HepG2 (cell line): Measurements from ENCODE around the gene ACE. TPM values are rescaled to one million over a fixed set of nuclear protein-coding genes. Genes with fewer than 3 reads are reported as not detected.

Experiments
- ATAC-seq: fragments of 200-7000 bp; cut with Tn5 transposase; 3 replicates; pipeline ENCODE4 v1.9.1; 2020; ENCODE audit warnings: mild to moderate bottlenecking, moderate library complexity
- BruUV-seq: library from RNA; stranded (reverse); fragments of 400-500 nt; replicated peaks from 2 replicates; lab custom pipeline; 2021; lab: Mats Ljungman, UMichigan
- CTCF ChIA-PET: fragments of 300-600 bp; formaldehyde crosslinking; extraction: SDS; loops from one replicate; lab custom pipeline; 2021; ENCODE audit warnings: low total read pairs, inconsistent platforms, low intra/inter-chr PET ratio; lab: Yijun Ruan, JAX
- POLR2A ChIA-PET: fragments of 350-600 bp; sonication (Branson Sonifier 250); formaldehyde crosslinking; loops from one replicate; lab custom pipeline; 2020; ENCODE audit warnings: antibody characterized with exemption, inconsistent platforms; lab: Yijun Ruan, JAX
- DNase-seq: peaks from one replicate; pipeline ENCODE4 v3.0.0-alpha.2; 2015; ENCODE audit warnings: low spot score
- FAIRE-seq: peaks from 3 replicates; lab custom pipeline; 2011; peaks lifted over from hg19 to GRCh38; lab: Jason Lieb, UNC
- H2AFZ ChIP-seq: one replicate; pipeline ENCODE4 v1.6.1; 2011; ENCODE audit warnings: low read length, inconsistent platforms
- H3K27ac ChIP-seq: fragments of 300-600 bp; 3 replicates; pipeline ENCODE4 v1.8.0; 2011; ENCODE audit warnings: mixed run types, mild to moderate bottlenecking, mixed read lengths, low read length, inconsistent platforms; ENCODE audit not compliant: insufficient read depth; ENCODE audit errors: extremely low read length
- H3K27me3 ChIP-seq, 2 experiments: fragments of 200-600 bp in 1 of 2; 2 replicates in 1 of 2; 3 replicates in 1 of 2; pipeline versions ENCODE4 v1.6.0 to v1.8.0; 2011; ENCODE audit warnings: low read length in 2 of 2, mild to moderate bottlenecking in 2 of 2, moderate library complexity in 2 of 2, inconsistent platforms in 1 of 2; ENCODE audit not compliant: insufficient read depth in 2 of 2, control insufficient read depth in 1 of 2
- H3K36me3 ChIP-seq, 2 experiments: fragments of 200-600 bp in 1 of 2; replicated peaks in 1 of 2; 2 replicates in 1 of 2; 3 replicates in 1 of 2; pipeline versions ENCODE4 v1.5.1 to v1.8.0; 2011; ENCODE audit warnings: low read length in 2 of 2, inconsistent platforms in 1 of 2; ENCODE audit not compliant: insufficient read depth in 2 of 2, control insufficient read depth in 1 of 2
- H3K4me1 ChIP-seq: 2 replicates; pipeline ENCODE4 v1.5.1; 2012; ENCODE audit warnings: low read length, inconsistent platforms; ENCODE audit not compliant: insufficient read depth
- H3K4me2 ChIP-seq: 2 replicates; pipeline ENCODE4 v1.6.0; 2011; ENCODE audit warnings: low read depth, low read length, inconsistent platforms
- H3K4me3 ChIP-seq, 3 experiments: fragments of 200-600 bp in 1 of 3; sonication (generic), shearing (Covaris generic) in 1 of 3; replicated peaks in 1 of 3; 2 replicates each; pipeline ENCODE4 v1.5.1; 2011 to 2016; ENCODE audit warnings: low read length in 3 of 3, inconsistent platforms in 2 of 3, low read depth in 2 of 3, mild to moderate bottlenecking in 2 of 3, control low read depth in 1 of 3, mixed read lengths in 1 of 3; ENCODE audit not compliant: insufficient read depth in 1 of 3
- H3K79me2 ChIP-seq: one replicate; pipeline ENCODE4 v1.6.1; 2011; ENCODE audit warnings: low read length, inconsistent platforms; ENCODE audit not compliant: insufficient read depth
- H3K9ac ChIP-seq: 2 replicates; pipeline ENCODE4 v1.6.0; 2011; ENCODE audit warnings: mild to moderate bottlenecking, low read depth, low read length, inconsistent platforms; ENCODE audit not compliant: insufficient read depth
- H3K9me3 ChIP-seq: 2 replicates; pipeline ENCODE4 v1.5.1; 2012; ENCODE audit warnings: mild to moderate bottlenecking, low read length
- H4K20me1 ChIP-seq: 2 replicates; pipeline ENCODE4 v1.6.0; 2011; ENCODE audit warnings: inconsistent platforms, mild to moderate bottlenecking, low read length, moderate library complexity; ENCODE audit not compliant: insufficient read depth
- HNRNPL ChIP-seq: fragments of 200-400 bp; formaldehyde crosslinking; IDR thresholded peaks from 2 replicates; pipeline ENCODE4 v1.6.1; 2017; ENCODE audit warnings: mild to moderate bottlenecking, low read depth, low read length
- ZNF652 ChIP-seq: IDR thresholded peaks from 2 replicates; pipeline ENCODE4 v1.6.1; 2016; ENCODE audit warnings: low read depth, borderline replicate concordance
- WGBS: methylation state at CpG from one replicate; pipeline ENCODE4 v1.1.6; 2017; ENCODE audit warnings: low lambda C conversion rate; 5-methylcytosine and 5-hydroxymethylcytosine counted together
- in situ Hi-C: cut with HindIII; loops from 2 replicates; pipeline ENCODE4 v1.10.0; 2017; ENCODE audit warnings: low pct_unique_long_range_greater_than_20kb; ENCODE audit not compliant: extremely low pct_ligation_motif_present
- intact Hi-C: fragments of 100-400 bp; cut with micrococcal nuclease; formaldehyde crosslinking; loops from one replicate; pipeline ENCODE4 v1.10.0; 2022; ENCODE audit not compliant: unreplicated experiment
- polyA plus RNA-seq, 8 experiments: library from polyadenylated mRNA; depleted of rRNA in 3 of 8; stranded (reverse) in 7 of 8; unstranded in 1 of 8; fragments of >200 nt; fragmentation: Illumina TruSeq in 4 of 8; extraction: Trizol in 4 of 8; gene quantifications; 2 replicates each; pipeline versions ENCODE4 v1.2.1 to v1.2.3, GENCODE V29; 2011 to 2016; ENCODE audit warnings: low read depth in 4 of 8, missing spikeins in 1 of 8, mixed read lengths in 1 of 8; ENCODE audit not compliant: insufficient read depth in 1 of 8
- total RNA-seq, 5 experiments: library from RNA; depleted of rRNA; stranded (reverse); fragments of >200 nt; fragmentation: Illumina TruSeq; extraction: Trizol; gene quantifications; 2 replicates each; pipeline ENCODE4 v1.2.3, GENCODE V29; 2016; ENCODE audit warnings: low read depth in 1 of 5
- TF ChIP-seq, protein P1 (sequence below): IDR thresholded peaks from 2 replicates; pipeline ENCODE4 v1.6.1; 2016; ENCODE audit warnings: missing compliant biosample characterization, missing genetic modification reagents, borderline replicate concordance
- TF ChIP-seq, protein P2 (sequence below): sonication (generic); formaldehyde crosslinking; IDR thresholded peaks from 2 replicates; pipeline ENCODE4 v1.5.1; 2020; ENCODE audit warnings: mild to moderate bottlenecking, missing genetic modification reagents, moderate library complexity
- TF ChIP-seq, protein P3 (sequence below): sonication (generic); formaldehyde crosslinking; IDR thresholded peaks from 2 replicates; pipeline ENCODE4 v1.9.0; 2022; ENCODE audit warnings: missing genetic modification reagents, mild to moderate bottlenecking, borderline replicate concordance

Gene ACE
- total and polyA plus RNA-seq, 2 of the 13 experiments (the other 11 are each of a cell fraction or from before 2014, with no cell fraction given): 0.08 to 0.13 TPM

DNA sequence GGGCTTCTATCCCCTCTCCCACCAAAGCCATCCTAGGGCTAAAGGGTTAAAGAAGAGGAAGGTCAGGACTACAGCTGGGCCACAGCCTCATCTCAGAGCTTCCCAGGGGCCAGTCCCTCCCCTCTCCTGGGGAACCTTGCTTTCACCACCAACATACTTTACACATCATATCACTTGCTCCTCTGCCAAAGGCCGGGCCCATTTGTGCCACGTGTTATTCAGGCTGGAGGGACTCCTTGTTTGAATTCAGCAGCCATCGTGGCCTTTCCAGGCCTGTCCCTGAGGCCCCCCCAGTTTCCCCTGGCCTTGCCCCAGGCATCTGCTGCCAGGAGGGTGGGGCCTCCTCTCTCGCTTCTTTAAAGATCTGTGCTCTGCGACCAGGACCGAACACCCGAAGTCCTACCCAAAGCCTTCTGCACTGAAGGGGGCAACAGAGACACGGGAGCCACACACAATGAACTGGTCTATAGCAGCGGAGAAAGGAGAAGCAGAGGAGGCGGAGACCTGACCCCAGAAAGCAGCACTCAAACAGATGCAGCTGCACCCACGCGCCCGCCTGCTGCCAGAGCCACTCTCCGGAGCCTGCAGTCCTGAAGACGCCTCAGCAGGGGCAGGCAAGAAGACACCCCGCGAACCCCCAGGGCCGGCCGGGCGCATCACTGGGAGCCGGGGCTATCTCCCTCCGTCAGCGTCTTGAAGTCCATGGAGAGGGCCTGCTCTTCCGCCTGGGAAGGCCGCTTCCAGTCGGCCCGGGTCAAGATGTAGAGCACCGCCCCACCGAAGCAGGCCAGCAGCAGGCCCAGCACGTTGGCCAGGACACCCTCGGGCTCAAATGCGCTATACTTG lies 42.9 kb upstream of the ACE start:
- Histone ChIP-seq H3K9ac (no peak overlapping the region), H3K4me1 (peaks cover 58% of the 10 kb centered on the region), H3K36me3 (no peaks in the 10 kb centered on the region), H3K9me3 (no peaks in the 10 kb centered on the region), H3K79me2 (no peaks in the 10 kb centered on the region), H4K20me1 (no peaks in the 10 kb centered on the region), H3K4me2 (peak overlapping the region; percentile 88; the same call in 1 of the 2 replicates), H3K4me3 (no peak overlapping the region), H3K27ac (no peak overlapping the region), H3K27me3 (no peaks in the 10 kb centered on the region; a peak in 1 of 5 replicates), H2AFZ (no peak overlapping the region)
- intact Hi-C loops (no loop called here), in situ Hi-C loops (no loop called here)
- ChIA-PET POLR2A (no interaction called here), CTCF (no interaction called here)
- 73% methylated on average over 23 of the region's 32 CpGs for WGBS
- TF ChIP-seq, protein P1, sequence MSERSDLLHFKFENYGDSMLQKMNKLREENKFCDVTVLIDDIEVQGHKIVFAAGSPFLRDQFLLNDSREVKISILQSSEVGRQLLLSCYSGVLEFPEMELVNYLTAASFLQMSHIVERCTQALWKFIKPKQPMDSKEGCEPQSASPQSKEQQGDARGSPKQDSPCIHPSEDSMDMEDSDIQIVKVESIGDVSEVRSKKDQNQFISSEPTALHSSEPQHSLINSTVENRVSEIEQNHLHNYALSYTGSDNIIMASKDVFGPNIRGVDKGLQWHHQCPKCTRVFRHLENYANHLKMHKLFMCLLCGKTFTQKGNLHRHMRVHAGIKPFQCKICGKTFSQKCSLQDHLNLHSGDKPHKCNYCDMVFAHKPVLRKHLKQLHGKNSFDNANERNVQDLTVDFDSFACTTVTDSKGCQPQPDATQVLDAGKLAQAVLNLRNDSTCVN (CRISPR knock-in tag): no peak
- TF ChIP-seq ZNF652 (CRISPR knock-in tag) (0 out of 2 replicates have a peak, but pooled peaks have one; percentile 55), HNRNPL (no peak)
- TF ChIP-seq, protein P2, sequence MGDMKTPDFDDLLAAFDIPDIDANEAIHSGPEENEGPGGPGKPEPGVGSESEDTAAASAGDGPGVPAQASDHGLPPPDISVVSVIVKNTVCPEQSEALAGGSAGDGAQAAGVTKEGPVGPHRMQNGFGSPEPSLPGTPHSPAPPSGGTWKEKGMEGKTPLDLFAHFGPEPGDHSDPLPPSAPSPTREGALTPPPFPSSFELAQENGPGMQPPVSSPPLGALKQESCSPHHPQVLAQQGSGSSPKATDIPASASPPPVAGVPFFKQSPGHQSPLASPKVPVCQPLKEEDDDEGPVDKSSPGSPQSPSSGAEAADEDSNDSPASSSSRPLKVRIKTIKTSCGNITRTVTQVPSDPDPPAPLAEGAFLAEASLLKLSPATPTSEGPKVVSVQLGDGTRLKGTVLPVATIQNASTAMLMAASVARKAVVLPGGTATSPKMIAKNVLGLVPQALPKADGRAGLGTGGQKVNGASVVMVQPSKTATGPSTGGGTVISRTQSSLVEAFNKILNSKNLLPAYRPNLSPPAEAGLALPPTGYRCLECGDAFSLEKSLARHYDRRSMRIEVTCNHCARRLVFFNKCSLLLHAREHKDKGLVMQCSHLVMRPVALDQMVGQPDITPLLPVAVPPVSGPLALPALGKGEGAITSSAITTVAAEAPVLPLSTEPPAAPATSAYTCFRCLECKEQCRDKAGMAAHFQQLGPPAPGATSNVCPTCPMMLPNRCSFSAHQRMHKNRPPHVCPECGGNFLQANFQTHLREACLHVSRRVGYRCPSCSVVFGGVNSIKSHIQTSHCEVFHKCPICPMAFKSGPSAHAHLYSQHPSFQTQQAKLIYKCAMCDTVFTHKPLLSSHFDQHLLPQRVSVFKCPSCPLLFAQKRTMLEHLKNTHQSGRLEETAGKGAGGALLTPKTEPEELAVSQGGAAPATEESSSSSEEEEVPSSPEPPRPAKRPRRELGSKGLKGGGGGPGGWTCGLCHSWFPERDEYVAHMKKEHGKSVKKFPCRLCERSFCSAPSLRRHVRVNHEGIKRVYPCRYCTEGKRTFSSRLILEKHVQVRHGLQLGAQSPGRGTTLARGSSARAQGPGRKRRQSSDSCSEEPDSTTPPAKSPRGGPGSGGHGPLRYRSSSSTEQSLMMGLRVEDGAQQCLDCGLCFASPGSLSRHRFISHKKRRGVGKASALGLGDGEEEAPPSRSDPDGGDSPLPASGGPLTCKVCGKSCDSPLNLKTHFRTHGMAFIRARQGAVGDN (CRISPR knock-in tag): peak; percentile 12
- TF ChIP-seq, protein P3, sequence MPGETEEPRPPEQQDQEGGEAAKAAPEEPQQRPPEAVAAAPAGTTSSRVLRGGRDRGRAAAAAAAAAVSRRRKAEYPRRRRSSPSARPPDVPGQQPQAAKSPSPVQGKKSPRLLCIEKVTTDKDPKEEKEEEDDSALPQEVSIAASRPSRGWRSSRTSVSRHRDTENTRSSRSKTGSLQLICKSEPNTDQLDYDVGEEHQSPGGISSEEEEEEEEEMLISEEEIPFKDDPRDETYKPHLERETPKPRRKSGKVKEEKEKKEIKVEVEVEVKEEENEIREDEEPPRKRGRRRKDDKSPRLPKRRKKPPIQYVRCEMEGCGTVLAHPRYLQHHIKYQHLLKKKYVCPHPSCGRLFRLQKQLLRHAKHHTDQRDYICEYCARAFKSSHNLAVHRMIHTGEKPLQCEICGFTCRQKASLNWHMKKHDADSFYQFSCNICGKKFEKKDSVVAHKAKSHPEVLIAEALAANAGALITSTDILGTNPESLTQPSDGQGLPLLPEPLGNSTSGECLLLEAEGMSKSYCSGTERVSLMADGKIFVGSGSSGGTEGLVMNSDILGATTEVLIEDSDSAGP (CRISPR knock-in tag): peak; percentile 15; the same call in 1 of the 2 replicates
- ATAC-seq: no peak
- FAIRE-seq: no peak
- no peak for DNase-seq
- BruUV-seq: no TSS peak
